HepG2 (cell line): ENCODE measurements around the gene CD96.

Source experiments
- CAMTA2 ChIP-seq: sonication (generic); formaldehyde crosslinking; IDR thresholded peaks from 2 replicates; pipeline ENCODE4 v1.4.0; 2020; ENCODE audit warnings: mild to moderate bottlenecking, missing genetic modification reagents, borderline replicate concordance
- HNRNPL ChIP-seq: fragments of 200-400 bp; formaldehyde crosslinking; IDR thresholded peaks from 2 replicates; pipeline ENCODE4 v1.6.1; 2017; ENCODE audit warnings: mild to moderate bottlenecking, low read depth, low read length
- MEF2D ChIP-seq: sonication (generic); formaldehyde crosslinking; IDR thresholded peaks from 2 replicates; pipeline ENCODE4 v1.5.1; 2020; ENCODE audit warnings: mild to moderate bottlenecking, missing genetic modification reagents
- MTF1 ChIP-seq: sonication (generic); formaldehyde crosslinking; IDR thresholded peaks from 2 replicates; pipeline ENCODE4 v1.5.0; 2020; ENCODE audit warnings: missing genetic modification reagents
- NR0B2 ChIP-seq: sonication (generic); formaldehyde crosslinking; IDR thresholded peaks from 2 replicates; pipeline ENCODE4 v1.4.0; 2020; ENCODE audit warnings: mild to moderate bottlenecking, missing genetic modification reagents
- ZNF513 ChIP-seq: sonication (generic); formaldehyde crosslinking; conservative IDR thresholded peaks from 2 replicates; pipeline ENCODE4 v1.5.0; 2020; ENCODE audit warnings: missing genetic modification reagents
- ZNF772 ChIP-seq: sonication (generic); formaldehyde crosslinking; IDR thresholded peaks from 2 replicates; pipeline ENCODE4 v1.5.0; 2020; ENCODE audit warnings: mild to moderate bottlenecking, missing genetic modification reagents
- TF ChIP-seq, protein P1 (sequence below): sonication (generic); formaldehyde crosslinking; IDR thresholded peaks from 2 replicates; pipeline ENCODE4 v1.4.0; 2020; ENCODE audit warnings: missing genetic modification reagents, borderline replicate concordance

DNA sequence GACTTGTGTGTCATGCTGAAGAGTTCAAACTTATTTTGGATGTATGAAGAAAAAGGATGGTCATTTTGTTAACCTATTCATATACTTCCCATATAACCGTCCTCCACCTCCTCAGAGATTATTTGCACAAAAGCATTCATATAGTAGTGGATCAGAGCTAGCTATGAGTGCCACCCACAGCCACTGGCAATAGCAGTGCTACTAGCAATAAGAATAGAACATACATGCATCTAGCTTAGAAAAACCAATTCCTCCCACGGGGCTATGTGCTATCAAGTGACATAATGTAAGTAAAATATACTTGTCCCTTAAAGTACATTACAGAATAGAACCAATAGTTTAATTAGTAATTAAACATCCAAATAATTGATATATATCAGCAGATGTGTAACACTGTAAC, 63.5 kb downstream of the CD96 start:
- TF ChIP-seq ZNF513 (CRISPR knock-in tag) (no peak), MTF1 (no peak), NR0B2 (CRISPR knock-in tag) (no peak), HNRNPL (no peak), ZNF772 (CRISPR knock-in tag) (no peak), CAMTA2 (no peak), MEF2D (no peak)
- TF ChIP-seq, protein P1, sequence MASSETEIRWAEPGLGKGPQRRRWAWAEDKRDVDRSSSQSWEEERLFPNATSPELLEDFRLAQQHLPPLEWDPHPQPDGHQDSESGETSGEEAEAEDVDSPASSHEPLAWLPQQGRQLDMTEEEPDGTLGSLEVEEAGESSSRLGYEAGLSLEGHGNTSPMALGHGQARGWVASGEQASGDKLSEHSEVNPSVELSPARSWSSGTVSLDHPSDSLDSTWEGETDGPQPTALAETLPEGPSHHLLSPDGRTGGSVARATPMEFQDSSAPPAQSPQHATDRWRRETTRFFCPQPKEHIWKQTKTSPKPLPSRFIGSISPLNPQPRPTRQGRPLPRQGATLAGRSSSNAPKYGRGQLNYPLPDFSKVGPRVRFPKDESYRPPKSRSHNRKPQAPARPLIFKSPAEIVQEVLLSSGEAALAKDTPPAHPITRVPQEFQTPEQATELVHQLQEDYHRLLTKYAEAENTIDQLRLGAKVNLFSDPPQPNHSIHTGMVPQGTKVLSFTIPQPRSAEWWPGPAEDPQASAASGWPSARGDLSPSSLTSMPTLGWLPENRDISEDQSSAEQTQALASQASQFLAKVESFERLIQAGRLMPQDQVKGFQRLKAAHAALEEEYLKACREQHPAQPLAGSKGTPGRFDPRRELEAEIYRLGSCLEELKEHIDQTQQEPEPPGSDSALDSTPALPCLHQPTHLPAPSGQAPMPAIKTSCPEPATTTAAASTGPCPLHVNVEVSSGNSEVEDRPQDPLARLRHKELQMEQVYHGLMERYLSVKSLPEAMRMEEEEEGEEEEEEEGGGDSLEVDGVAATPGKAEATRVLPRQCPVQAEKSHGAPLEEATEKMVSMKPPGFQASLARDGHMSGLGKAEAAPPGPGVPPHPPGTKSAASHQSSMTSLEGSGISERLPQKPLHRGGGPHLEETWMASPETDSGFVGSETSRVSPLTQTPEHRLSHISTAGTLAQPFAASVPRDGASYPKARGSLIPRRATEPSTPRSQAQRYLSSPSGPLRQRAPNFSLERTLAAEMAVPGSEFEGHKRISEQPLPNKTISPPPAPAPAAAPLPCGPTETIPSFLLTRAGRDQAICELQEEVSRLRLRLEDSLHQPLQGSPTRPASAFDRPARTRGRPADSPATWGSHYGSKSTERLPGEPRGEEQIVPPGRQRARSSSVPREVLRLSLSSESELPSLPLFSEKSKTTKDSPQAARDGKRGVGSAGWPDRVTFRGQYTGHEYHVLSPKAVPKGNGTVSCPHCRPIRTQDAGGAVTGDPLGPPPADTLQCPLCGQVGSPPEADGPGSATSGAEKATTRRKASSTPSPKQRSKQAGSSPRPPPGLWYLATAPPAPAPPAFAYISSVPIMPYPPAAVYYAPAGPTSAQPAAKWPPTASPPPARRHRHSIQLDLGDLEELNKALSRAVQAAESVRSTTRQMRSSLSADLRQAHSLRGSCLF (CRISPR knock-in tag), result no peak
